Ascending aorta (tissue), 2 donors: ENCODE data around the gene ERC1. TPM values are rescaled to one million over a fixed set of nuclear protein-coding genes. Genes with fewer than 3 reads are reported as not detected.

Source experiments
- DNase-seq, 2 donors: peaks; one replicate each; pipeline ENCODE4 v3.0.0-alpha.2; 2019; ENCODE audit warnings: low spot score in 2 of 2
- H3K27ac ChIP-seq, 2 donors: fragments of 200-600 bp; sonication (generic); one replicate each; pipeline ENCODE4 v1.5.1; 2016 to 2017; ENCODE audit warnings: mild to moderate bottlenecking in 1 of 2
- H3K27me3 ChIP-seq: fragments of 200-600 bp; sonication (generic); one replicate; pipeline ENCODE4 v1.5.1; 2017
- H3K36me3 ChIP-seq, 2 donors: fragments of 200-600 bp; sonication (generic); one replicate each; pipeline ENCODE4 v1.5.1; 2016
- H3K4me1 ChIP-seq, 2 donors: fragments of 200-600 bp; sonication (generic); one replicate each; pipeline ENCODE4 v1.5.1; 2016 to 2017; ENCODE audit warnings: mild to moderate bottlenecking in 1 of 2
- H3K4me3 ChIP-seq, 2 donors: fragments of 200-600 bp; sonication (generic); one replicate each; pipeline ENCODE4 v1.5.1; 2016 to 2017; ENCODE audit warnings: mild to moderate bottlenecking in 1 of 2
- H3K9me3 ChIP-seq, 2 donors: fragments of 200-600 bp; sonication (generic); one replicate each; pipeline ENCODE4 v1.5.1; 2016
- intact Hi-C: fragments of 100-400 bp; cut with DNase I; formaldehyde crosslinking; loops from one replicate; pipeline ENCODE4 v1.15.1; 2023
- total RNA-seq: library from RNA; depleted of rRNA; stranded (reverse); fragments of >200 nt; gene quantifications from one replicate; pipeline ENCODE4 v1.1.0, GENCODE V29; 2016
- TF ChIP-seq, protein P1 (sequence below), 3 experiments: fragments of 200-600 bp in 2 of 3; fragments of 450-650 bp in 1 of 3; sonication (generic) in 2 of 3; IDR thresholded peaks; one replicate each; pipeline ENCODE4 v1.5.1; 2016 to 2019; ENCODE audit warnings: antibody characterized with exemption in 3 of 3, mild to moderate bottlenecking in 1 of 3, moderate library complexity in 1 of 3

Gene ERC1
- total RNA-seq, 1 donor from 2014 or later, result 41.4 TPM

DNA sequence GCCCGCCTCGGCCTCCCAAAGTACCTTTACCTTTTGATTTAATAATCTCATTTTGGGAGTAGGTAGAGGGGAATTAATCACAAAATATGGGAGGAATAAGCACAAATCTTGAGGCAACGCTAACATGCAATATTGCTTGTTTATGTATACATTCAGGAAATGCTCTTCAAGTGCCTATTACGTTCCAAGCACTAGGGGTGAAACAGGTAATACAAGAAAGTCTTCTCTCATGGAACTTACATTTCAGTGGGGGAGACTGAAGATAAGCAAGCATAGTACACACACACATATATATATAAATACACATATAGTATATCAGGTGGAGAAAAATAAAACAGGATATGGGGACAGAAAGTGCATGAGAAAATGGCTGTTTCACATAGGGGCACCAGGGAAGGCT, 19.0 kb upstream of the ERC1 start:
- H3K36me3 ChIP-seq, result no peaks in the 10 kb centered on the region
- DNase-seq, result no peak
- TF ChIP-seq, protein P1, sequence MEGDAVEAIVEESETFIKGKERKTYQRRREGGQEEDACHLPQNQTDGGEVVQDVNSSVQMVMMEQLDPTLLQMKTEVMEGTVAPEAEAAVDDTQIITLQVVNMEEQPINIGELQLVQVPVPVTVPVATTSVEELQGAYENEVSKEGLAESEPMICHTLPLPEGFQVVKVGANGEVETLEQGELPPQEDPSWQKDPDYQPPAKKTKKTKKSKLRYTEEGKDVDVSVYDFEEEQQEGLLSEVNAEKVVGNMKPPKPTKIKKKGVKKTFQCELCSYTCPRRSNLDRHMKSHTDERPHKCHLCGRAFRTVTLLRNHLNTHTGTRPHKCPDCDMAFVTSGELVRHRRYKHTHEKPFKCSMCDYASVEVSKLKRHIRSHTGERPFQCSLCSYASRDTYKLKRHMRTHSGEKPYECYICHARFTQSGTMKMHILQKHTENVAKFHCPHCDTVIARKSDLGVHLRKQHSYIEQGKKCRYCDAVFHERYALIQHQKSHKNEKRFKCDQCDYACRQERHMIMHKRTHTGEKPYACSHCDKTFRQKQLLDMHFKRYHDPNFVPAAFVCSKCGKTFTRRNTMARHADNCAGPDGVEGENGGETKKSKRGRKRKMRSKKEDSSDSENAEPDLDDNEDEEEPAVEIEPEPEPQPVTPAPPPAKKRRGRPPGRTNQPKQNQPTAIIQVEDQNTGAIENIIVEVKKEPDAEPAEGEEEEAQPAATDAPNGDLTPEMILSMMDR (IDR thresholded peaks at IDR 0.05), result no peak
- no peaks in the 10 kb centered on the region for H3K9me3 ChIP-seq
- H3K27me3 ChIP-seq, result no peaks in the 10 kb centered on the region
- no peak overlapping the region for H3K4me3 ChIP-seq
- intact Hi-C loops, result no loop called here
- no peak overlapping the region for H3K27ac ChIP-seq
- H3K4me1 ChIP-seq, result no peaks in the 10 kb centered on the region

- Histone ChIP-seq H3K36me3 (no peaks in the 10 kb centered on the region), H3K27me3 (no peaks in the 10 kb centered on the region)
Measured at GRCh38 chr12:974271-974862, 16.7 kb upstream of the ERC1 start.

GRCh38 chr12:976644-977043, 14.4 kb upstream of the ERC1 start:
- no peak for DNase-seq
- Histone ChIP-seq H3K36me3 (no peaks in the 10 kb centered on the region), H3K4me1 (no peaks in the 10 kb centered on the region), H3K27ac (no peak overlapping the region), H3K4me3 (no peak overlapping the region), H3K9me3 (no peaks in the 10 kb centered on the region), H3K27me3 (no peaks in the 10 kb centered on the region)
- TF ChIP-seq, protein P1 (IDR thresholded peaks at IDR 0.05), result no peak
- intact Hi-C loops, result no loop called here

More at GRCh38 chr12:974271-974862, 16.7 kb upstream of the ERC1 start:
- H3K4me1 ChIP-seq, result no peaks in the 10 kb centered on the region
- H3K27ac ChIP-seq, result no peak overlapping the region
- no peaks in the 10 kb centered on the region for H3K9me3 ChIP-seq
- H3K4me3 ChIP-seq, result no peak overlapping the region
- intact Hi-C loops, result no loop called here
- TF ChIP-seq, protein P1 (IDR thresholded peaks at IDR 0.05), result no peak
- DNase-seq, result no peak

DNA sequence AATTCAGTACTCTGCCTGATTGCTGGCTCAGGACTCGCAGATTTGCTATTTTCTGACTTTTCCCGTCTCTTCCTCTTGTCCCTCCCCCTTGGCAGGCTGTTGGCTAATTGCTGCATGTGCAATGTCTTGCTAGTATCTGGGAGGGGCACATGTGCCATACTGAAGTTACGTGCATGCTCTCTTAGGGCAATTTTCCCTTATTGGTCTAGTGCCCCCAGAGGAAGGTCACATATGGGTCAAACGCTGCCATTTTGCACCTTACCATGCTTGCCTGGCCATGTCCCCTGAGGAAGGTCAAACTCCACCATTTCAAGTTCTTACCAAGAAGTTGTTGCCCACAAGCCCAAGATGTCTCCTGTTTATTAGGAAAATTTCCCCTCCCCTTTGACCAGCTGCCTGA, 13.9 kb upstream of the ERC1 start:
- intact Hi-C loops, result no loop called here
- no peaks in the 10 kb centered on the region for H3K27me3 ChIP-seq

GRCh38 chr12:979349-979748, 11.7 kb upstream of the ERC1 start:
- Histone ChIP-seq H3K36me3 (no peaks in the 10 kb centered on the region), H3K4me3 (no peak overlapping the region), H3K27ac (no peak overlapping the region), H3K9me3 (no peaks in the 10 kb centered on the region), H3K4me1 (no peaks in the 10 kb centered on the region), H3K27me3 (no peaks in the 10 kb centered on the region)
- intact Hi-C loops, result no loop called here
- DNase-seq, result no peak
- TF ChIP-seq, protein P1 (IDR thresholded peaks at IDR 0.05), result no peak

More for the DNA sequence above, 13.9 kb upstream of the ERC1 start:
- no peak for DNase-seq
- no peak overlapping the region for H3K4me3 ChIP-seq
- no peaks in the 10 kb centered on the region for H3K36me3 ChIP-seq
- TF ChIP-seq, protein P1 (IDR thresholded peaks at IDR 0.05), result no peak
- no peaks in the 10 kb centered on the region for H3K4me1 ChIP-seq
- H3K27ac ChIP-seq, result no peak overlapping the region
- no peaks in the 10 kb centered on the region for H3K9me3 ChIP-seq
